ENCODE results near the gene CHI3L2. TPM values are rescaled to one million over a fixed set of nuclear protein-coding genes. Genes with fewer than 3 reads are reported as not detected.
"Not testable (repeated sequence)": the region's sequence is repeated elsewhere in the genome, so short reads cannot be mapped to it uniquely, and the experiment has no call there.

The CHI3L2 gene
- total and polyA plus RNA-seq, 2 donors (not counting 1 experiment from before 2014, with no cell fraction given), result 9.2 to 31.5 TPM

- Mint-ChIP-seq H3K27me3 (no peaks in the 10 kb centered on the region), H3K4me1 (peaks cover 85% of the 10 kb centered on the region), H3K9me3 (ENCODE audit: insufficient read depth) (peaks cover 3% of the 10 kb centered on the region), H3K4me3 (peak overlapping the region; percentile 59), H3K27ac (peak overlapping the region; percentile 95)
- no peak for ATAC-seq (ENCODE audit: low read depth)
- Histone ChIP-seq H3K4me3 (ENCODE audit: control extremely low read depth in 1 of 5, extremely low read depth in 1 of 5, insufficient read depth in 1 of 5, low read depth in 2 of 5, low read length in 4 of 5) (peak overlapping the region in 1 of 5 experiments; percentile 42), H4K20me1 (ENCODE audit: control insufficient read depth, insufficient read depth, low read length, poor library complexity, severe bottlenecking) (no peaks in the 10 kb centered on the region), H3K4me1 (ENCODE audit: control insufficient read depth in 2 of 2, insufficient read depth in 2 of 2, low read length in 2 of 2) (peaks cover 73 to 82% of the 10 kb centered on the region in 2 donors), H3K27ac (ENCODE audit: low read length in 2 of 2) (peak overlapping the region; percentile 81 to 92), H3K36me3 (replicated peaks in 1 of 2; ENCODE audit: control extremely low read depth in 1 of 2, control insufficient read depth in 1 of 2, extremely low read depth in 1 of 2, insufficient read depth in 2 of 2, low read length in 1 of 2) (no peaks in the 10 kb centered on the region), H3K9ac (ENCODE audit: low read length) (peak overlapping the region; percentile 22), H3K27me3 (replicated peaks in 1 of 4; ENCODE audit: control extremely low read depth in 1 of 4, control insufficient read depth in 3 of 4, insufficient read depth in 4 of 4, low read length in 3 of 4) (no peaks in the 10 kb centered on the region), H3K4me2 (replicated peaks; ENCODE audit: low read depth, low read length, poor library complexity, severe bottlenecking) (peak overlapping the region; percentile 70), H3K79me2 (ENCODE audit: control insufficient read depth, insufficient read depth, low read length) (no peaks in the 10 kb centered on the region), H2AFZ (ENCODE audit: insufficient read depth, low read depth, low read length, poor library complexity, severe bottlenecking) (peak overlapping the region; percentile 39), H3K9me3 (ENCODE audit: control extremely low read depth in 1 of 3, control insufficient read depth in 2 of 3, insufficient read depth in 1 of 3, low read length in 2 of 3) (no peaks in the 10 kb centered on the region)
- no peak for TF ChIP-seq CTCF (IDR thresholded peaks at IDR 0.05)
- TF ChIP-seq EZH2 (IDR thresholded peaks at IDR 0.05; ENCODE audit: borderline replicate concordance, insufficient read depth, low read depth, low read length, poor library complexity, severe bottlenecking), result no peak
- WGBS (ENCODE audit: insufficient coverage), result 0% methylated on average over 1 of the region's 7 CpGs
- intact Hi-C loops (cut with micrococcal nuclease), result loop anchor here (1.0 to 10.0 kb wide), 4 partner anchors 7 to 543 kb away; partner anchors contain the start of genes CD53 and KCNA3
- DNase-seq, result no peak
- POLR2A ChIA-PET, result interaction anchor here (0.5 to 8.3 kb wide), 7 partner anchors 8 to 565 kb away, joined by 3 to 138 read pairs (median 5); partner anchors contain the start of gene DENND2D
- CTCF ChIA-PET, result interaction anchor here (0.6 to 10.9 kb wide), 6 partner anchors 8 to 132 kb away, joined by 3 to 205 read pairs (median 4); partner anchors contain the start of gene DENND2D
Measured at GRCh38 chr1:111214884-111215283, 12.6 kb upstream of the CHI3L2 start.

GRCh38 chr1:111215285-111215684 lies 12.2 kb upstream of the CHI3L2 start:
- peak overlapping the region; percentile 60 for H3K4me3 Mint-ChIP-seq
- ChIA-PET POLR2A (interaction anchor here (0.5 to 8.3 kb wide), 9 partner anchors 8 to 545 kb away, joined by 3 to 138 read pairs (median 5); partner anchors contain the start of gene DENND2D), CTCF (interaction anchor here (0.6 to 10.9 kb wide), 8 partner anchors 8 to 257 kb away, joined by 3 to 205 read pairs (median 4); partner anchors contain the start of gene DENND2D)
- peaks cover 89% of the 10 kb centered on the region for H3K4me1 Mint-ChIP-seq
- peak overlapping the region; percentile 22 for H3K9ac ChIP-seq (ENCODE audit: low read length)
- H2AFZ ChIP-seq (ENCODE audit: insufficient read depth, low read depth, low read length, poor library complexity, severe bottlenecking), result peak overlapping the region; percentile 39
- H3K4me3 ChIP-seq (ENCODE audit: control extremely low read depth in 1 of 5, extremely low read depth in 1 of 5, insufficient read depth in 1 of 5, low read depth in 2 of 5, low read length in 4 of 5), result peak overlapping the region in 1 of 5 experiments; percentile 42
- H3K27me3 Mint-ChIP-seq; H3K79me2 ChIP-seq (ENCODE audit: control insufficient read depth, insufficient read depth, low read length); H3K36me3 ChIP-seq (replicated peaks in 1 of 2; ENCODE audit: control extremely low read depth in 1 of 2, control insufficient read depth in 1 of 2, extremely low read depth in 1 of 2, insufficient read depth in 2 of 2, low read length in 1 of 2); ATAC-seq (ENCODE audit: low read depth); H4K20me1 ChIP-seq (ENCODE audit: control insufficient read depth, insufficient read depth, low read length, poor library complexity, severe bottlenecking); H3K9me3 Mint-ChIP-seq (ENCODE audit: insufficient read depth); H3K27me3 ChIP-seq (replicated peaks in 1 of 4; ENCODE audit: control extremely low read depth in 1 of 4, control insufficient read depth in 3 of 4, insufficient read depth in 4 of 4, low read length in 3 of 4); H3K9me3 ChIP-seq (ENCODE audit: control extremely low read depth in 1 of 3, control insufficient read depth in 2 of 3, insufficient read depth in 1 of 3, low read length in 2 of 3); DNase-seq: not testable (repeated sequence)
- H3K27ac ChIP-seq (ENCODE audit: low read length in 2 of 2), result peak overlapping the region; percentile 81 to 92
- intact Hi-C loops (cut with micrococcal nuclease), result loop anchor here (5.0 to 10.0 kb wide), 3 partner anchors 343 to 543 kb away; partner anchors contain the start of genes CD53 and KCNA3
- H3K4me2 ChIP-seq (replicated peaks; ENCODE audit: low read depth, low read length, poor library complexity, severe bottlenecking), result peak overlapping the region; percentile 70
- WGBS (ENCODE audit: insufficient coverage), result 25% methylated on average over 1 of the region's 2 CpGs
- peak overlapping the region; percentile 95 for H3K27ac Mint-ChIP-seq
- peaks cover 77 to 86% of the 10 kb centered on the region in 2 donors for H3K4me1 ChIP-seq (ENCODE audit: control insufficient read depth in 2 of 2, insufficient read depth in 2 of 2, low read length in 2 of 2)

All from B cell (primary cell).